Gastrocnemius medialis (tissue), 4 donors: Measurements from ENCODE around the gene UMAD1.

ENCODE experiments used
- CTCF ChIP-seq, 5 experiments: fragments of 450-650 bp in 3 of 5; fragments of 200-600 bp in 2 of 5; sonication (generic) in 2 of 5; IDR thresholded peaks in 4 of 5; conservative IDR thresholded peaks in 1 of 5; 1 replicate in 4 of 5; 2 replicates in 1 of 5; pipeline ENCODE4 v1.5.1; 2016 to 2019; ENCODE audit warnings: antibody characterized with exemption in 5 of 5, mild to moderate bottlenecking in 3 of 5, moderate library complexity in 3 of 5
- POLR2A ChIP-seq, 2 donors: fragments of 450-650 bp; IDR thresholded peaks; one replicate each; pipeline ENCODE4 v1.6.1; 2017; ENCODE audit warnings: antibody characterized with exemption in 2 of 2, mild to moderate bottlenecking in 2 of 2, moderate library complexity in 2 of 2

GRCh38 chr7:7662527-7662926 is 22.0 kb downstream of the UMAD1 start:
- TF ChIP-seq CTCF (IDR thresholded peaks at IDR 0.05 in 4 of 5, conservative IDR thresholded peaks at IDR 0.05 in 1 of 5): no peak
- no peak for TF ChIP-seq POLR2A (IDR thresholded peaks at IDR 0.05)
